SU-DHL-6 (cell line): ENCODE results near the gene FCHO1.

Experiments
- H2AFZ ChIP-seq: fragments of 200-600 bp; sonication (generic); 2 replicates; pipeline ENCODE4 v1.6.1; 2014; ENCODE audit warnings: low read depth, mild to moderate bottlenecking, moderate library complexity, mixed read lengths, antibody characterized with exemption, low read length; ENCODE audit not compliant: severe bottlenecking
- H3F3A ChIP-seq: fragments of 200-600 bp; shearing (Covaris generic); 2 replicates; pipeline ENCODE4 v1.6.0; 2016; ENCODE audit warnings: antibody characterized with exemption, mild to moderate bottlenecking; ENCODE audit not compliant: insufficient read depth
- H3K27ac ChIP-seq: fragments of 200-600 bp; sonication (generic); 2 replicates; pipeline ENCODE4 v1.5.1; 2016; ENCODE audit warnings: low read depth, mild to moderate bottlenecking, low read length, moderate library complexity, mixed read lengths
- H3K27me3 ChIP-seq: fragments of 200-600 bp; sonication (generic), shearing (Covaris generic); 2 replicates; pipeline ENCODE4 v1.6.0; 2014; ENCODE audit warnings: mild to moderate bottlenecking, low read length
- H3K36me3 ChIP-seq: fragments of 200-600 bp; sonication (generic); 2 replicates; pipeline ENCODE4 v1.6.1; 2014; ENCODE audit warnings: mild to moderate bottlenecking, low read length, mixed read lengths
- H3K4me2 ChIP-seq: fragments of 300-600, 200-600 bp; shearing (Covaris generic), sonication (generic); 2 replicates; pipeline ENCODE4 v1.6.0; 2014; ENCODE audit warnings: low read length, low read depth, mild to moderate bottlenecking; ENCODE audit not compliant: poor library complexity, severe bottlenecking
- H3K4me3 ChIP-seq: fragments of 200-600 bp; sonication (generic); 2 replicates; pipeline ENCODE4 v1.5.1; 2014; ENCODE audit warnings: antibody characterized with exemption, low read length, mild to moderate bottlenecking, mixed read lengths; ENCODE audit not compliant: insufficient read depth, poor library complexity, severe bottlenecking
- H3K79me2 ChIP-seq: fragments of 200-600 bp; sonication (generic); 2 replicates; pipeline ENCODE4 v1.6.1; 2014; ENCODE audit warnings: mild to moderate bottlenecking, low read length, moderate library complexity; ENCODE audit not compliant: insufficient read depth
- H3K9ac ChIP-seq: fragments of 200-600 bp; sonication (generic); 2 replicates; pipeline ENCODE4 v1.7.0; 2014; ENCODE audit warnings: mild to moderate bottlenecking, low read length
- H3K9me2 ChIP-seq: fragments of 200-600 bp; sonication (generic); replicated peaks from 2 replicates; pipeline ENCODE4 v1.6.1; 2014; ENCODE audit warnings: low read length; ENCODE audit not compliant: insufficient read depth
- H3K9me3 ChIP-seq: fragments of 200-600 bp; sonication (generic); 2 replicates; pipeline ENCODE4 v1.6.1; 2014; ENCODE audit warnings: low read length, mixed read lengths; ENCODE audit not compliant: insufficient read depth
- H4K20me1 ChIP-seq: fragments of 200-600 bp; sonication (generic); 2 replicates; pipeline ENCODE4 v1.6.1; 2014; ENCODE audit warnings: low read depth, mild to moderate bottlenecking, antibody characterized with exemption, low read length, moderate library complexity, mixed read lengths
- CTCF ChIP-seq: fragments of 200-600 bp; sonication (generic); IDR thresholded peaks from one replicate; pipeline ENCODE4 v1.5.1; 2017; ENCODE audit warnings: antibody characterized with exemption, mild to moderate bottlenecking, low read length, moderate library complexity; ENCODE audit not compliant: insufficient read depth, poor library complexity, severe bottlenecking
- EZH2phosphoT487 ChIP-seq: fragments of 200-600 bp; sonication (generic), shearing (Covaris generic); conservative IDR thresholded peaks from 2 replicates; pipeline ENCODE4 v1.6.1; 2018; ENCODE audit warnings: mild to moderate bottlenecking, antibody characterized with exemption, low read length, moderate library complexity, mixed read lengths

FCHO1 gene

DNA sequence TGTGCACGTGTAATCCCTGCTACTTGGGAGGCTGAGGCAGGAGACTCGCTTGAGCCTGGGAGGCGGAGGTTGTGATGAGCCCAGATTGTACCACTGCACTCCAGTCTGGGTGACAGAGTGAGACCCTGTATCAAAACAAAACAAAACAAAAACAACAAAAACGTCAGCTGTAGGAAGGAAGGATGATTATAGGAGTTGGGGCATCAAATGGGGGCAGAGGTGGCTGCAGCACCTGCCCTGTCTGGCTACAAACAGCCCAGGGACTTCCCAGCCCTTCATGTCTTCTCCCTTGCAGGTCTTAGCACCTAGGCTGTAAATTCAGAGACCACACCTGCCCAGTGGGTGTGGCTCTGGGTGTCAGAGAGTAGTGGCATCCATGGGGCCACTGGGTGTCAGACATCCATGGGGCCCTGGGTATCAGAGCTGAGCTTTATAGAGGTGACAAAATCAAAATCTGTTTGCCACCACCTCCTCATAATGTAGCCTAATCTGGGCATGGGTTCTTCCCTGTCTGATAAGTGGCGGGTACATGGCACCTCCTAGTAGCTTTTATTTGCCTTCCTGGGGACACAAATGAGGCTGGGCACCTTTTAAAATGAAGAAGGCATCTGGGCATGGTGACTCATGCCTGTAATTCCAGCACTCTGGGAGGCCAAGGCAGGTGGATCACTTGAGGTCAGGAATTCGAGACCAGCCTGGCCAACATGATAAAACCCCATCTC, 38.9 kb downstream of the FCHO1 start:
- H3K4me2 ChIP-seq, result no peak overlapping the region
- no peaks in the 10 kb centered on the region for H3K36me3 ChIP-seq
- no peaks in the 10 kb centered on the region for H3K79me2 ChIP-seq
- TF ChIP-seq EZH2phosphoT487, result no peak
- no peak for TF ChIP-seq CTCF
- H3K9me2 ChIP-seq, result no peaks in the 10 kb centered on the region
- no peaks in the 10 kb centered on the region for H3F3A ChIP-seq
- H2AFZ ChIP-seq, result no peak overlapping the region
- no peaks in the 10 kb centered on the region for H4K20me1 ChIP-seq
- H3K9me3 ChIP-seq, result no peaks in the 10 kb centered on the region
- H3K27ac ChIP-seq, result no peak overlapping the region
- H3K4me3 ChIP-seq, result no peak overlapping the region
- H3K9ac ChIP-seq, result no peak overlapping the region
- H3K27me3 ChIP-seq, result no peaks in the 10 kb centered on the region

DNA sequence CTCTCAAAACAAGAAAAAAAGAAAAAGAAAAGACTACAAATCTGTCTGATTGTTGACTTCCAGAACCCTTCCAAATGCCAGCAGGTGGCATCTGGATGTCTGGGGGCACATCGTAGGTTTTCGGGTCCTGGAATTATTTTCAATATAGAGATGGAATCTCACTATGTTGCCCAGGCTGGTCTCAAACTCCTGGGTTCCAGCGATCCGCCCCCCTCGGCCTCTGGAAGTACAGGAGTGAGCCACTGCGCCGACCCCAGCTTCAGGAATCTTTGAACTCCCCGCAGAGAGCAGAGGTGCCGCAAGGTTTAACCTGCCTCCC, 43.1 kb downstream of the FCHO1 start:
- H3K27ac ChIP-seq, result no peak overlapping the region
- no peak overlapping the region for H3K4me3 ChIP-seq
- no peaks in the 10 kb centered on the region for H3K9me2 ChIP-seq
- H3F3A ChIP-seq, result no peaks in the 10 kb centered on the region
- H3K79me2 ChIP-seq, result no peaks in the 10 kb centered on the region
- no peaks in the 10 kb centered on the region for H3K9me3 ChIP-seq
- no peaks in the 10 kb centered on the region for H3K36me3 ChIP-seq
- TF ChIP-seq EZH2phosphoT487 (no peak), CTCF (no peak)
- no peak overlapping the region for H2AFZ ChIP-seq
- no peak overlapping the region for H3K4me2 ChIP-seq
- H4K20me1 ChIP-seq, result no peaks in the 10 kb centered on the region
- no peaks in the 10 kb centered on the region for H3K27me3 ChIP-seq
- H3K9ac ChIP-seq, result no peak overlapping the region

DNA sequence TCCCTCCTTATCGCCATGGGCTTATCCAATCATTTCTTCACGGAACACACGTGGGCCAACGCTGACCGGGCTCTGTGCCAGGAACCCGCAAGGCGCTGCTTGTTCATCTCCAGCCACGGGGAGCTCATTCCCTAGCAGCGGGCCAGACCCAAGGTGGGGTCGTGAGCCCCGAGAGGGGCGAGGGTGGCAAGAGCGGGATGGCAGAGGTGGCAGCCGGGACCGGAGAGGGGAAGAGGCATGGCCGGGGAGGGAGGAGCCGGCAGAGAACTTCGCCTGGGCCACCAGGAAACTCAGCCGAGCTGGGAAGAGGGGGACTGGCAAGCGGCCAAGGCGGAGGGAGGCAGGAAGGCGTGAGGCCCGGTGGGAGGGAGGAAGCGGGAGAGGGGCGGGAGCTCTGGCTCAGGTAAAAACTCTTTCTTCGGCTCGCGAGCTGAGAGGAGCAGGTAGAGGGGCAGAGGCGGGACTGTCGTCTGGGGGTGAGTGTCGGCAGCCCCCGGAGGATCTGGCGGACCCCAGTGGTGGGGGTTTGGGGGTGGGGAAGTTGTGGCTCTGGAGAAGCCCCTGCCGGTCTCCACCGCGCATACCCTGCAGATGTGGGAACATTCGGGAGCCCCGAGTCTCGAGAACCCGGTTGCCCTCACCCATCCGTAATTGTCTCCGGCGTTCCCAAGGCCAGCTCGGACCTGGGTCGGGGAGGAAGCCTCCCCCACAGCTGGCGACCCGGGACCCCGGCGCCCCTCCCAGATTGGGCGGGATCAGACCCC, 43.6 kb downstream of the FCHO1 start, which contains the start of gene B3GNT3:
B3GNT3 (plus strand) TSS at position 408 of the 764 bp plus-strand sequence. CDS start 12,670 bp downstream, outside the sequence.
- no peak within 1 kb of the TSS for H3K4me3 ChIP-seq
- H4K20me1 ChIP-seq, result no peaks in the 10 kb centered on the region
- no peaks in the 10 kb centered on the region for H3K36me3 ChIP-seq
- no peak within 1 kb of the TSS for H3K4me2 ChIP-seq
- H3K27ac ChIP-seq, result no peak within 1 kb of the TSS
- no peaks in the 10 kb centered on the region for H3F3A ChIP-seq
- no peak within 1 kb of the TSS for H3K9ac ChIP-seq
- H3K27me3 ChIP-seq, result no peaks in the 10 kb centered on the region
- H3K9me3 ChIP-seq, result no peaks in the 10 kb centered on the region
- no peak for TF ChIP-seq EZH2phosphoT487
- no peak for TF ChIP-seq CTCF
- H2AFZ ChIP-seq, result no peak within 1 kb of the TSS
- no peaks in the 10 kb centered on the region for H3K9me2 ChIP-seq
- no peaks in the 10 kb centered on the region for H3K79me2 ChIP-seq
